Karpas-422 (cell line): ENCODE data around the gene SP9. TPM values are rescaled to one million over a fixed set of nuclear protein-coding genes. Genes with fewer than 3 reads are reported as not detected.

Source experiments
- DNase-seq: peaks from one replicate; pipeline ENCODE4 v3.0.0-alpha.2; 2015
- H2AFZ ChIP-seq: fragments of 200-600 bp; sonication (generic); 2 replicates; pipeline ENCODE4 v1.6.1; 2014; ENCODE audit warnings: antibody characterized with exemption, low read length, mixed read lengths
- H3K27ac ChIP-seq: fragments of 200-600 bp; sonication (generic); 2 replicates; pipeline ENCODE4 v1.5.1; 2014; ENCODE audit warnings: mild to moderate bottlenecking, low read length, moderate library complexity
- H3K27me3 ChIP-seq: fragments of 200-600 bp; sonication (generic); 2 replicates; pipeline ENCODE4 v1.6.1; 2014; ENCODE audit warnings: low read length, mixed read lengths
- H3K36me3 ChIP-seq: fragments of 200-600 bp; sonication (generic); 2 replicates; pipeline ENCODE4 v1.6.1; 2014; ENCODE audit warnings: low read length, mixed read lengths; ENCODE audit not compliant: insufficient read depth
- H3K4me1 ChIP-seq: fragments of 200-600 bp; sonication (generic); 2 replicates; pipeline ENCODE4 v1.6.1; 2014; ENCODE audit warnings: mild to moderate bottlenecking, low read length, mixed read lengths
- H3K4me2 ChIP-seq: fragments of 200-600 bp; sonication (generic); 2 replicates; pipeline ENCODE4 v1.6.1; 2014; ENCODE audit warnings: low read length, low read depth, mild to moderate bottlenecking; ENCODE audit not compliant: poor library complexity, severe bottlenecking
- H3K4me3 ChIP-seq: fragments of 200-600 bp; sonication (generic); 2 replicates; pipeline ENCODE4 v1.5.1; 2014; ENCODE audit warnings: mild to moderate bottlenecking, antibody characterized with exemption, low read length, mixed read lengths
- H3K79me2 ChIP-seq: fragments of 200-600 bp; sonication (generic); 2 replicates; pipeline ENCODE4 v1.6.1; 2014; ENCODE audit warnings: mild to moderate bottlenecking, low read length, mixed read lengths
- H3K9ac ChIP-seq: fragments of 200-600 bp; sonication (generic); 2 replicates; pipeline ENCODE4 v1.6.0; 2014; ENCODE audit warnings: low read length
- H3K9me2 ChIP-seq: fragments of 200-600 bp; sonication (generic), shearing (Covaris generic); replicated peaks from 2 replicates; pipeline ENCODE4 v1.6.0; 2014; ENCODE audit warnings: mild to moderate bottlenecking, low read length, moderate library complexity; ENCODE audit not compliant: insufficient read depth
- H3K9me3 ChIP-seq: fragments of 300-700, 200-600 bp; sonication (generic); 2 replicates; pipeline ENCODE4 v1.6.1; 2014; ENCODE audit warnings: low read length, mixed read lengths
- H4K20me1 ChIP-seq: fragments of 200-600 bp; sonication (generic); 2 replicates; pipeline ENCODE4 v1.6.1; 2014; ENCODE audit warnings: mild to moderate bottlenecking, antibody characterized with exemption, low read length, low read depth; ENCODE audit not compliant: insufficient read depth
- total RNA-seq: library from RNA; depleted of rRNA; stranded (reverse); fragments of >200 nt; shearing (Covaris generic); gene quantifications from 2 replicates; pipeline ENCODE4 v1.2.3, GENCODE V29; 2014; ENCODE audit warnings: low replicate concordance

The SP9 gene
- total RNA-seq, 1 experiment from 2014 or later, result not detected

GRCh38 chr2:174325373-174326160 lies 9.2 kb upstream of the SP9 start:
- no peak overlapping the region for H3K27ac ChIP-seq
- peak overlapping the region; percentile 76 for H3K4me2 ChIP-seq
- H2AFZ ChIP-seq, result peak overlapping the region; percentile 80; the same call in 1 of the 2 replicates
- H3K4me1 ChIP-seq, result peaks cover 16% of the 10 kb centered on the region
- H3K4me3 ChIP-seq, result peak overlapping the region; percentile 63
- H3K9me3 ChIP-seq, result no peaks in the 10 kb centered on the region
- peak; percentile 51 for DNase-seq
- H3K27me3 ChIP-seq, result no peaks in the 10 kb centered on the region
- no peaks in the 10 kb centered on the region for H3K36me3 ChIP-seq
- H4K20me1 ChIP-seq, result no peaks in the 10 kb centered on the region
- H3K79me2 ChIP-seq, result no peaks in the 10 kb centered on the region
- H3K9me2 ChIP-seq, result no peaks in the 10 kb centered on the region
- H3K9ac ChIP-seq, result peak overlapping the region; percentile 50

- Histone ChIP-seq H3K9me2 (no peaks in the 10 kb centered on the region), H3K36me3 (no peaks in the 10 kb centered on the region), H3K79me2 (no peaks in the 10 kb centered on the region), H3K9ac (peak overlapping the region; percentile 50), H3K9me3 (no peaks in the 10 kb centered on the region), H3K27me3 (no peaks in the 10 kb centered on the region), H3K4me2 (peak overlapping the region; percentile 76), H3K4me3 (peak overlapping the region; percentile 63), H2AFZ (peak overlapping the region; percentile 83; the same call in 1 of the 2 replicates), H3K27ac (no peak overlapping the region), H3K4me1 (peaks cover 24% of the 10 kb centered on the region), H4K20me1 (no peaks in the 10 kb centered on the region)
- DNase-seq, result peak; percentile 49
Observed at GRCh38 chr2:174326161-174327020, 8.4 kb upstream of the SP9 start.

DNA sequence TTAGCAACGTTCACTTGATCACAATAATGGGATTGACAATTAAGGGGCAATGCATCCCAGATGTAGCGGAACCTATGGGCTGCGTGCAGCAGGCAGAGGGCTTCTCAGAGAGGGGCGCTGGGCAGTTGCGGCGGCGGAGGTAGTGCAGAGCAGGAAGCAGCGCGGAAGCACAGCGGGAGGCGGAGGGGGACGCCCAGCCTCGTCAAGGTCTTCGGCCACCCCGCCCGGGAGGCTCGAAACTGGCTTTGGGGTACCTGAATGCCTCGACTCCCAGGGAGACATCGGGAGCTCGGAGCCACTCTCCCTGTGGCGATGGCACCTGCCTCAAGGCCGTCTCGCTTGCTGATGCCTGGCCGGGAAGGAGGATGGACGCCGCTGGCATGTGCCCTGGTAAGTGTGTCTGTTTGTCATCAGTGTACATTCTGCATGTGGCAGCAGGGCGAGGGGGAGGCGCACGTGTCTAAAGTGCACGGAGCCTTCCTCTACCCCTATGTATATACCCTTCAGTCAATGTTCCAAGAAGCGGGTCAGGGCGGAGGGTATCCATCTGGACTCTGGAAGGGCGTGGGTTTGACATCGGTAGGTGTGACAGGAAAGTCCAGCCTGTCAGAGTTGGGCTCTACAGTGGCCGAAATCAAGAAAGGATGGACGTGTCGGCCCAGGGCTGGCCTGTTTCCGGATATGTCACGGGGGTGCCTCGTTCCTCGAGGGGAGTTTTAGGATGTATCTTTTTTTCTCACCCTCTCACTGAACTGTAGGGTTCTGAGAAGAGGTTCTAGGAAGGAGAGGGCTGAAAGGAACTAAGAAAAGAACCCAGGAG lies 7.5 kb upstream of the SP9 start:
- peak overlapping the region; percentile 63; the same call in 1 of the 2 replicates for H3K4me3 ChIP-seq
- H3K9me3 ChIP-seq, result no peaks in the 10 kb centered on the region
- no peak for DNase-seq
- H3K79me2 ChIP-seq, result no peaks in the 10 kb centered on the region
- no peaks in the 10 kb centered on the region for H3K9me2 ChIP-seq
- H3K27me3 ChIP-seq, result no peaks in the 10 kb centered on the region
- H3K9ac ChIP-seq, result no peak overlapping the region
- H3K27ac ChIP-seq, result no peak overlapping the region
- peak overlapping the region; percentile 76 for H3K4me2 ChIP-seq
- H2AFZ ChIP-seq, result peak overlapping the region; percentile 83; the same call in 1 of the 2 replicates
- no peaks in the 10 kb centered on the region for H4K20me1 ChIP-seq
- H3K4me1 ChIP-seq, result peaks cover 31% of the 10 kb centered on the region
- H3K36me3 ChIP-seq, result no peaks in the 10 kb centered on the region

- Histone ChIP-seq H3K4me1 (peaks cover 36% of the 10 kb centered on the region), H3K9ac (no peak overlapping the region), H3K4me2 (no peak overlapping the region), H3K27ac (no peak overlapping the region), H4K20me1 (no peaks in the 10 kb centered on the region), H3K79me2 (no peaks in the 10 kb centered on the region), H3K9me3 (no peaks in the 10 kb centered on the region), H3K36me3 (no peaks in the 10 kb centered on the region), H3K27me3 (no peaks in the 10 kb centered on the region), H3K9me2 (no peaks in the 10 kb centered on the region), H3K4me3 (no peak overlapping the region), H2AFZ (no peak overlapping the region)
- DNase-seq, result no peak
Observed at GRCh38 chr2:174327841-174328113, 7.0 kb upstream of the SP9 start.

DNA sequence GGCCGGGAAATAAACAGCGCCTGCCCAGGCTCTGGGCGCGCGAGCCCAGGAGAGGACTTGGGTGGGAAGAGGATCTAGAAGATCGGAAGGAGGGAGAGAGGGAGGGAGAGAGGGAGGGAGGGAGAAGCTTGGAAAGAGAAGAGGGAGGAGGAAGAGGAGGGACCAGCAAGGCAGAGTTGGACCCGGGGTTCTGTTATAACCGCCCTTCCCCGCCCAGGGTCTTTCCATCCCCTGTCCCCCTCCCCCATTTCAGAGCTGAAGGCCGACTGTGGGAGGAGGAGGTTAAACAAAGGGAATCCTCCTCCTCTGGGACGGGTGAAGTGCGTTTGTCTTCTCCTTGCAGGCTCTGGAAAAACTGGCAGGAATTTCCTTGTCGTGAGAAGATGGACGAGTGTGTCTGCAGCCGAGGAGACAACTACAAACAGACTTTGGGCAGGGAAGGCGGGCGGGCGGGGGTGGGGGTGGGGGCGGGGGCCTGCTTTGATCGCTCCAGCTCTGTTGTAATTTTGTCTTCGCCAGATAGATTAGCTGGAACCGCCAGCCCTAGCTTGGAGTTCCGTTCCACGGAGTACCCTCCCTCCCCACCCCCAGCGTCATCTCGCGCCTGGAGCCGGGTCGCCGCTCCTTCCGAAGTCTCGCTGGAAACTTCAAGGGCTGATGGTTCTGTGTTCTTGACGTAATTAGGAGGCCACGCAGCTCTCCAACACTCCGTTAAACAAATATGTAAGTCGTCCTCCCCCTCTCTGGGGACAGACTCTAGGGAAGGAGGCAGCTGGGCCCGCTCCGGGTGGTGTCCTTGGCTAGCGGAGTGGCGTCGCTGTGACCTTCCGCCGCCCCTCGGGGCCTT lies 6.4 kb upstream of the SP9 start:
- H3K9ac ChIP-seq, result no peak overlapping the region
- no peak overlapping the region for H3K4me3 ChIP-seq
- H3K27me3 ChIP-seq, result no peaks in the 10 kb centered on the region
- H3K9me3 ChIP-seq, result no peaks in the 10 kb centered on the region
- no peaks in the 10 kb centered on the region for H3K36me3 ChIP-seq
- H2AFZ ChIP-seq, result no peak overlapping the region
- H3K9me2 ChIP-seq, result no peaks in the 10 kb centered on the region
- H3K4me1 ChIP-seq, result peaks cover 42% of the 10 kb centered on the region
- no peaks in the 10 kb centered on the region for H3K79me2 ChIP-seq
- H4K20me1 ChIP-seq, result no peaks in the 10 kb centered on the region
- DNase-seq, result no peak
- no peak overlapping the region for H3K4me2 ChIP-seq
- no peak overlapping the region for H3K27ac ChIP-seq

- no peaks in the 10 kb centered on the region for H3K36me3 ChIP-seq
- peaks cover 50% of the 10 kb centered on the region for H3K4me1 ChIP-seq
- no peaks in the 10 kb centered on the region for H3K27me3 ChIP-seq
- H3K9me3 ChIP-seq, result no peaks in the 10 kb centered on the region
- H3K79me2 ChIP-seq, result no peaks in the 10 kb centered on the region
- no peak for DNase-seq
- H3K4me2 ChIP-seq, result no peak overlapping the region
- H3K9ac ChIP-seq, result no peak overlapping the region
- no peak overlapping the region for H2AFZ ChIP-seq
- no peak overlapping the region for H3K4me3 ChIP-seq
- H3K9me2 ChIP-seq, result no peaks in the 10 kb centered on the region
- no peaks in the 10 kb centered on the region for H4K20me1 ChIP-seq
- H3K27ac ChIP-seq, result no peak overlapping the region
Observed at GRCh38 chr2:174328961-174329715, 5.6 kb upstream of the SP9 start.

- Histone ChIP-seq H3K27ac (no peak overlapping the region), H3K27me3 (no peaks in the 10 kb centered on the region), H3K36me3 (no peaks in the 10 kb centered on the region), H3K4me1 (peaks cover 48% of the 10 kb centered on the region), H3K4me2 (peak overlapping the region; percentile 31), H3K4me3 (peak overlapping the region; percentile 34), H3K9me3 (no peaks in the 10 kb centered on the region), H3K79me2 (no peaks in the 10 kb centered on the region), H2AFZ (0 out of 2 replicates have a peak overlapping the region, but pooled peaks have one; percentile 8), H3K9me2 (no peaks in the 10 kb centered on the region), H4K20me1 (no peaks in the 10 kb centered on the region), H3K9ac (no peak overlapping the region)
- no peak for DNase-seq
Observed at GRCh38 chr2:174330945-174331594, 3.7 kb upstream of the SP9 start.
